HCT116 (cell line): ENCODE data around the gene F2R.

Source experiments
- CEBPB ChIP-seq: IDR thresholded peaks from 2 replicates; pipeline ENCODE4 v1.6.1; 2012; ENCODE audit warnings: low read depth
- CTCF ChIP-seq, 3 experiments: fragments of 200-600 bp in 1 of 3; sonication (generic) in 1 of 3; IDR thresholded peaks in 2 of 3; conservative IDR thresholded peaks in 1 of 3; 2 replicates each; pipeline ENCODE4 v1.5.1; 2012 to 2017; ENCODE audit warnings: low read depth in 2 of 3, low read length in 2 of 3, antibody characterized with exemption in 1 of 3, borderline replicate concordance in 1 of 3, control low read depth in 1 of 3, mild to moderate bottlenecking in 1 of 3, mixed read lengths in 1 of 3, mixed run types in 1 of 3, moderate library complexity in 1 of 3; ENCODE audit not compliant: insufficient read depth in 1 of 3
- EZH2 ChIP-seq: fragments of 200-600 bp; sonication (generic); IDR thresholded peaks from 2 replicates; pipeline ENCODE4 v1.6.1; 2017; ENCODE audit warnings: antibody characterized with exemption, mixed run types
- EZH2phosphoT487 ChIP-seq: fragments of 200-600 bp; IDR thresholded peaks from 2 replicates; pipeline ENCODE4 v1.6.1; 2018; ENCODE audit warnings: antibody characterized with exemption, borderline replicate concordance
- JUND ChIP-seq: IDR thresholded peaks from 2 replicates; pipeline ENCODE4 v1.6.1; 2012
- MAX ChIP-seq: IDR thresholded peaks from 2 replicates; pipeline ENCODE4 v1.6.1; 2012
- POLR2A ChIP-seq: IDR thresholded peaks from 2 replicates; pipeline ENCODE4 v1.7.0; 2011; ENCODE audit warnings: borderline replicate concordance; ENCODE audit not compliant: insufficient read depth, insufficient read length; ENCODE audit errors: extremely low read depth
- POLR2AphosphoS5 ChIP-seq: IDR thresholded peaks from 2 replicates; pipeline ENCODE4 v1.6.1; 2011; ENCODE audit warnings: mild to moderate bottlenecking, low read depth, low read length, moderate library complexity
- RAD21 ChIP-seq: IDR thresholded peaks from 2 replicates; pipeline ENCODE4 v1.6.1; 2012; ENCODE audit warnings: low read depth, mild to moderate bottlenecking
- REST ChIP-seq: IDR thresholded peaks from 2 replicates; pipeline ENCODE4 v1.6.1; 2012; ENCODE audit warnings: low read depth
- TCF7L2 ChIP-seq: IDR thresholded peaks from 2 replicates; pipeline ENCODE4 v1.7.0; 2011; ENCODE audit warnings: borderline replicate concordance, inconsistent platforms; ENCODE audit not compliant: insufficient read depth, insufficient read length; ENCODE audit errors: extremely low read depth
- ZFX ChIP-seq: fragments of 450-650 bp; IDR thresholded peaks from 2 replicates; pipeline ENCODE4 v1.6.1; 2017

- TF ChIP-seq POLR2AphosphoS5 = no peak
- no peak for TF ChIP-seq RAD21
- TF ChIP-seq REST = no peak
- no peak for TF ChIP-seq POLR2A
- no peak for TF ChIP-seq CTCF (IDR thresholded peaks at IDR 0.05 in 2 of 3, conservative IDR thresholded peaks at IDR 0.05 in 1 of 3; ENCODE audit: borderline replicate concordance in 1 of 3, insufficient read depth in 1 of 3, low read depth in 2 of 3, low read length in 2 of 3)
- no peak for TF ChIP-seq EZH2phosphoT487
- no peak for TF ChIP-seq JUND
- TF ChIP-seq EZH2 = no peak
- TF ChIP-seq CEBPB = no peak
- no peak for TF ChIP-seq MAX
- TF ChIP-seq ZFX = no peak
- no peak for TF ChIP-seq TCF7L2
These were observed 8.9 kb downstream of the F2R start for GRCh38 chr5:76724871-76725270.
